H9 (cell line): ENCODE measurements around the gene NKAPL. TPM values are rescaled to one million over a fixed set of nuclear protein-coding genes. Genes with fewer than 3 reads are reported as not detected.

ENCODE experiments used
- DNase-seq: peaks from one replicate; pipeline ENCODE4 v3.0.0-alpha.2; 2017
- H2AFZ ChIP-seq: one replicate; pipeline ENCODE4 v1.6.1; 2013; ENCODE audit warnings: mild to moderate bottlenecking, low read length, control low read depth, moderate library complexity
- H2AK5ac ChIP-seq: 2 replicates; pipeline ENCODE4 v1.6.1; 2013; ENCODE audit warnings: low read length, control low read depth, mixed read lengths; ENCODE audit not compliant: insufficient read length
- H2BK120ac ChIP-seq: one replicate; pipeline ENCODE4 v1.6.1; 2013; ENCODE audit warnings: low read depth, mild to moderate bottlenecking, low read length, control low read depth, inconsistent platforms; ENCODE audit not compliant: poor library complexity, severe bottlenecking
- H2BK12ac ChIP-seq: 2 replicates; pipeline ENCODE4 v1.6.1; 2013; ENCODE audit warnings: low read length, control low read depth, mixed read lengths, low read depth; ENCODE audit not compliant: insufficient read length
- H2BK15ac ChIP-seq: 2 replicates; pipeline ENCODE4 v1.6.1; 2013; ENCODE audit warnings: low read depth, low read length, control low read depth
- H2BK20ac ChIP-seq: one replicate; pipeline ENCODE4 v1.6.1; 2013; ENCODE audit warnings: low read depth, mild to moderate bottlenecking, low read length, control low read depth, inconsistent platforms; ENCODE audit not compliant: poor library complexity, severe bottlenecking
- H2BK5ac ChIP-seq: 2 replicates; pipeline ENCODE4 v1.6.1; 2013; ENCODE audit warnings: low read length, control low read depth, mixed read lengths; ENCODE audit not compliant: insufficient read length
- H3K14ac ChIP-seq: 2 replicates; pipeline ENCODE4 v1.6.1; 2013; ENCODE audit warnings: low read length, control low read depth; ENCODE audit not compliant: insufficient read depth
- H3K18ac ChIP-seq: 2 replicates; pipeline ENCODE4 v1.6.1; 2013; ENCODE audit warnings: low read depth, mild to moderate bottlenecking, mixed read lengths, low read length, control low read depth; ENCODE audit not compliant: insufficient read length
- H3K23ac ChIP-seq: 2 replicates; pipeline ENCODE4 v1.6.1; 2013; ENCODE audit warnings: low read length, control low read depth, mixed read lengths, low read depth; ENCODE audit not compliant: insufficient read length
- H3K23me2 ChIP-seq: 2 replicates; pipeline ENCODE4 v1.6.1; 2013; ENCODE audit warnings: low read depth, mild to moderate bottlenecking, mixed read lengths, low read length, control low read depth; ENCODE audit not compliant: insufficient read length, poor library complexity, severe bottlenecking
- H3K27ac ChIP-seq: 2 replicates; pipeline ENCODE4 v1.5.1; 2013; ENCODE audit warnings: low read length, control low read depth, mixed read lengths, low read depth; ENCODE audit not compliant: insufficient read length
- H3K27me3 ChIP-seq: 2 replicates; pipeline ENCODE4 v1.6.1; 2013; ENCODE audit warnings: low read length, control low read depth, inconsistent platforms; ENCODE audit not compliant: insufficient read depth
- H3K4ac ChIP-seq: 2 replicates; pipeline ENCODE4 v1.6.1; 2013; ENCODE audit warnings: low read depth, mild to moderate bottlenecking, control low read depth, inconsistent platforms, low read length, moderate library complexity
- H3K4me1 ChIP-seq: 2 replicates; pipeline ENCODE4 v1.6.1; 2013; ENCODE audit warnings: low read length, control low read depth, inconsistent platforms; ENCODE audit not compliant: insufficient read depth
- H3K4me2 ChIP-seq: 2 replicates; pipeline ENCODE4 v1.6.1; 2013; ENCODE audit warnings: low read length, control low read depth, mixed read lengths; ENCODE audit not compliant: insufficient read length, insufficient read depth
- H3K56ac ChIP-seq: 2 replicates; pipeline ENCODE4 v1.6.1; 2013; ENCODE audit warnings: low read depth, mild to moderate bottlenecking, mixed read lengths, low read length, control low read depth; ENCODE audit not compliant: insufficient read length
- H3K79me1 ChIP-seq: 2 replicates; pipeline ENCODE4 v1.6.1; 2013; ENCODE audit warnings: low read depth, mild to moderate bottlenecking, moderate library complexity, low read length, control low read depth, inconsistent platforms; ENCODE audit not compliant: insufficient read depth, poor library complexity, severe bottlenecking
- H3K79me2 ChIP-seq: 2 replicates; pipeline ENCODE4 v1.6.1; 2013; ENCODE audit warnings: low read length, control low read depth, inconsistent platforms; ENCODE audit not compliant: insufficient read depth
- H3K9ac ChIP-seq: 2 replicates; pipeline ENCODE4 v1.6.1; 2013; ENCODE audit warnings: low read length, control low read depth, mixed read lengths; ENCODE audit not compliant: insufficient read length; ENCODE audit errors: extremely low read depth
- H3K9me3 ChIP-seq: one replicate; pipeline ENCODE4 v1.6.1; 2013; ENCODE audit warnings: low read depth, low read length, inconsistent platforms; ENCODE audit not compliant: control insufficient read depth
- H3T11ph ChIP-seq: one replicate; pipeline ENCODE4 v1.6.1; 2013; ENCODE audit warnings: mild to moderate bottlenecking, low read length, control low read depth, inconsistent platforms
- H4K20me1 ChIP-seq: one replicate; pipeline ENCODE4 v1.6.1; 2013; ENCODE audit not compliant: control insufficient read depth, insufficient read length, insufficient read depth
- H4K5ac ChIP-seq: 2 replicates; pipeline ENCODE4 v1.6.1; 2013; ENCODE audit warnings: low read depth, mild to moderate bottlenecking, mixed read lengths, low read length, control low read depth; ENCODE audit not compliant: insufficient read length
- H4K8ac ChIP-seq: replicated peaks from 2 replicates; pipeline ENCODE4 v1.6.1; 2013; ENCODE audit warnings: low read length, control low read depth, mixed read lengths, low read depth; ENCODE audit not compliant: insufficient read length
- H4K91ac ChIP-seq: 2 replicates; pipeline ENCODE4 v1.6.1; 2013; ENCODE audit warnings: low read depth, mild to moderate bottlenecking, moderate library complexity, mixed read lengths, low read length, control low read depth; ENCODE audit not compliant: insufficient read length
- H3K27ac Mint-ChIP-seq, 3 experiments: 2 replicates in 2 of 3; 3 replicates in 1 of 3; pipeline ENCODE4 v1.8.0; 2020 to 2021; ENCODE audit warnings: mixed read lengths in 3 of 3, mild to moderate bottlenecking in 1 of 3, moderate library complexity in 1 of 3
- H3K27me3 Mint-ChIP-seq: 2 replicates; pipeline ENCODE4 v1.8.0; 2021; ENCODE audit warnings: low read depth, mild to moderate bottlenecking, moderate library complexity, mixed read lengths
- H3K36me3 Mint-ChIP-seq, 3 experiments: 2 replicates in 2 of 3; 3 replicates in 1 of 3; pipeline ENCODE4 v1.8.0; 2020 to 2021; ENCODE audit warnings: low read depth in 3 of 3, mixed read lengths in 3 of 3; ENCODE audit not compliant: insufficient read depth in 1 of 3
- H3K4me1 Mint-ChIP-seq, 2 experiments: 2 replicates each; pipeline ENCODE4 v1.8.0; 2020; ENCODE audit warnings: mixed read lengths in 2 of 2
- H3K4me3 Mint-ChIP-seq, 2 experiments: 2 replicates in 1 of 2; 3 replicates in 1 of 2; pipeline ENCODE4 v1.8.0; 2020 to 2021; ENCODE audit warnings: mild to moderate bottlenecking in 2 of 2, mixed read lengths in 2 of 2, moderate library complexity in 1 of 2
- H3K9me3 Mint-ChIP-seq, 2 experiments: 2 replicates in 1 of 2; 3 replicates in 1 of 2; pipeline ENCODE4 v1.8.0; 2020; ENCODE audit warnings: mild to moderate bottlenecking in 2 of 2, mixed read lengths in 2 of 2, moderate library complexity in 1 of 2
- CTCF ChIP-seq: fragments of 200-600 bp; sonication (generic); conservative IDR thresholded peaks from 3 replicates; pipeline ENCODE4 v1.8.0; 2021; ENCODE audit warnings: antibody characterized with exemption, mild to moderate bottlenecking
- WGBS: extraction: QIAGEN DNeasy Blood & Tissue Kit; methylation state at CpG from one replicate; pipeline ENCODE4 v1.1.7; 2013; ENCODE audit warnings: missing lambda C conversion rate, low lambda C conversion rate, mixed read lengths; ENCODE audit not compliant: insufficient read length; ENCODE audit errors: extremely low coverage; 5-methylcytosine and 5-hydroxymethylcytosine counted together
- total RNA-seq: library from RNA; stranded (reverse); gene quantifications from 2 replicates; pipeline ENCODE4 v1.2.1, GENCODE V29; 2021

The NKAPL gene
- total RNA-seq, 1 experiment from 2014 or later: not detected

GRCh38 chr6:28295326-28295725 lies 36.2 kb downstream of the NKAPL start:
- Histone ChIP-seq H4K5ac (no peak overlapping the region), H3K23me2 (no peaks in the 10 kb centered on the region), H4K91ac (no peak overlapping the region), H2BK20ac (no peak overlapping the region), H3K9ac (no peak overlapping the region), H3K23ac (no peak overlapping the region), H2BK5ac (no peak overlapping the region), H4K8ac (no peak overlapping the region), H3K56ac (no peak overlapping the region), H4K20me1 (no peaks in the 10 kb centered on the region), H3K27ac (no peak overlapping the region), H2BK120ac (no peak overlapping the region), H2BK15ac (no peak overlapping the region), H2AK5ac (no peak overlapping the region), H3K14ac (no peak overlapping the region), H3K27me3 (no peaks in the 10 kb centered on the region), H2AFZ (no peak overlapping the region), H3T11ph (no peak overlapping the region), H3K79me2 (no peaks in the 10 kb centered on the region), H3K9me3 (no peaks in the 10 kb centered on the region), H3K4me2 (no peak overlapping the region), H3K18ac (no peak overlapping the region), H3K4ac (no peak overlapping the region), H3K4me1 (no peaks in the 10 kb centered on the region), H3K79me1 (no peaks in the 10 kb centered on the region), H2BK12ac (no peak overlapping the region)
- Mint-ChIP-seq H3K9me3 (peaks cover 0 to 3% of the 10 kb centered on the region in 2 experiments; a peak in 2 of 5 replicates), H3K4me1 (no peaks in the 10 kb centered on the region), H3K27ac (no peak overlapping the region), H3K4me3 (no peak overlapping the region), H3K27me3 (no peaks in the 10 kb centered on the region), H3K36me3 (peaks cover 5 to 26% (median 17%) of the 10 kb centered on the region in 3 experiments; a peak in 5 of 7 replicates)
- WGBS: no CpG with 5 or more reads among the region's 5 CpGs
- DNase-seq: no peak
- no peak for TF ChIP-seq CTCF
